Chondrocyte (in vitro differentiated cells): ENCODE data around the gene INF2. TPM values are rescaled to one million over a fixed set of nuclear protein-coding genes. Genes with fewer than 3 reads are reported as not detected.

Experiments used
- DNase-seq: peaks from one replicate; pipeline ENCODE4 v3.0.0; 2021; ENCODE audit warnings: mixed read lengths, low spot score
- H3K27ac Mint-ChIP-seq: one replicate; pipeline ENCODE4 v1.8.0; 2021; ENCODE audit warnings: mild to moderate bottlenecking, moderate library complexity, mixed read lengths; ENCODE audit not compliant: unreplicated experiment
- H3K27me3 Mint-ChIP-seq: 2 replicates; pipeline ENCODE4 v1.8.0; 2021; ENCODE audit warnings: low read depth, mixed read lengths
- H3K36me3 Mint-ChIP-seq: 2 replicates; pipeline ENCODE4 v1.8.0; 2021; ENCODE audit warnings: low read depth, mixed read lengths
- H3K4me1 Mint-ChIP-seq: 2 replicates; pipeline ENCODE4 v1.8.0; 2021; ENCODE audit warnings: low read depth, mild to moderate bottlenecking, mixed read lengths
- H3K4me3 Mint-ChIP-seq: one replicate; pipeline ENCODE4 v1.8.0; 2021; ENCODE audit warnings: mild to moderate bottlenecking, moderate library complexity, mixed read lengths; ENCODE audit not compliant: unreplicated experiment
- H3K9me3 Mint-ChIP-seq: 2 replicates; pipeline ENCODE4 v1.8.0; 2021; ENCODE audit warnings: low read depth, mixed read lengths
- CTCF ChIP-seq: fragments of 200-600 bp; sonication (generic); IDR thresholded peaks from 2 replicates; pipeline ENCODE4 v1.5.0; 2021; ENCODE audit warnings: antibody characterized with exemption, mild to moderate bottlenecking, moderate library complexity
- total RNA-seq: library from RNA; stranded (reverse); gene quantifications from 3 replicates; pipeline ENCODE4 v1.2.1, GENCODE V29; 2021

Gene INF2
- total RNA-seq, 1 donor from 2014 or later = 117 TPM

GRCh38 chr14:104756477-104757237, 67.2 kb downstream of the INF2 start:
- H3K4me3 Mint-ChIP-seq = no peak overlapping the region
- H3K27me3 Mint-ChIP-seq = no peaks in the 10 kb centered on the region
- H3K36me3 Mint-ChIP-seq = peaks cover 18% of the 10 kb centered on the region
- H3K27ac Mint-ChIP-seq = no peak overlapping the region
- H3K4me1 Mint-ChIP-seq = peaks cover 19% of the 10 kb centered on the region
- H3K9me3 Mint-ChIP-seq = no peaks in the 10 kb centered on the region
- DNase-seq = no peak
- TF ChIP-seq CTCF = no peak

- DNase-seq = no peak
- H3K9me3 Mint-ChIP-seq = no peaks in the 10 kb centered on the region
- no peak for TF ChIP-seq CTCF
- no peak overlapping the region for H3K4me3 Mint-ChIP-seq
- H3K4me1 Mint-ChIP-seq = peaks cover 19% of the 10 kb centered on the region
- H3K27me3 Mint-ChIP-seq = no peaks in the 10 kb centered on the region
- peaks cover 21% of the 10 kb centered on the region for H3K36me3 Mint-ChIP-seq
- H3K27ac Mint-ChIP-seq = no peak overlapping the region
Measured at GRCh38 chr14:104757238-104757585, 67.8 kb downstream of the INF2 start.

GRCh38 chr14:104757681-104758392, 68.4 kb downstream of the INF2 start:
- peaks cover 24% of the 10 kb centered on the region for H3K36me3 Mint-ChIP-seq
- H3K4me3 Mint-ChIP-seq = no peak overlapping the region
- DNase-seq = no peak
- no peak overlapping the region for H3K27ac Mint-ChIP-seq
- H3K4me1 Mint-ChIP-seq = peaks cover 19% of the 10 kb centered on the region
- H3K9me3 Mint-ChIP-seq = no peaks in the 10 kb centered on the region
- no peaks in the 10 kb centered on the region for H3K27me3 Mint-ChIP-seq
- TF ChIP-seq CTCF = no peak

- Mint-ChIP-seq H3K27me3 (no peaks in the 10 kb centered on the region), H3K4me3 (no peak overlapping the region), H3K9me3 (no peaks in the 10 kb centered on the region), H3K4me1 (peaks cover 11% of the 10 kb centered on the region), H3K27ac (no peak overlapping the region), H3K36me3 (peaks cover 26% of the 10 kb centered on the region)
- DNase-seq = no peak
- TF ChIP-seq CTCF = no peak
Measured at GRCh38 chr14:104758981-104759969, 69.9 kb downstream of the INF2 start.

- no peak for DNase-seq
- peaks cover 14% of the 10 kb centered on the region for H3K36me3 Mint-ChIP-seq
- peaks cover 11% of the 10 kb centered on the region for H3K4me1 Mint-ChIP-seq
- no peaks in the 10 kb centered on the region for H3K27me3 Mint-ChIP-seq
- H3K4me3 Mint-ChIP-seq = no peak overlapping the region
- no peak for TF ChIP-seq CTCF
- H3K27ac Mint-ChIP-seq = no peak overlapping the region
- peaks cover 6% of the 10 kb centered on the region for H3K9me3 Mint-ChIP-seq
Measured at GRCh38 chr14:104765517-104765916, 76.1 kb downstream of the INF2 start.
